Right ventricle myocardium superior (tissue), 1 donor: ENCODE measurements around the gene PHLPP2. TPM values are rescaled to one million over a fixed set of nuclear protein-coding genes. Genes with fewer than 3 reads are reported as not detected.
A peak's percentile ranks its signal among the peaks of the same experiment; 100 is the strongest.
"Not testable (repeated sequence)": the region's sequence is repeated elsewhere in the genome, so short reads cannot be mapped to it uniquely, and the experiment has no call there.

Experiments
- ATAC-seq: fragments of 200-7000 bp; cut with Tn5 transposase; one replicate; pipeline ENCODE4 v1.9.1; 2020; ENCODE audit warnings: mild to moderate bottlenecking; ENCODE audit not compliant: poor library complexity
- DNase-seq: peaks from one replicate; pipeline ENCODE4 v3.0.0-alpha.2; 2020
- intact Hi-C: fragments of 100-400 bp; cut with DNase I; formaldehyde crosslinking; loops from one replicate; pipeline ENCODE4 v1.11.2; 2022
- total RNA-seq: library from RNA; stranded (reverse); fragmentation: NEBNext Ultra II Directional; extraction: Animal tissue kit (Norgen Biotek cat#: 25700); gene quantifications from one replicate; pipeline ENCODE4 v1.2.1, GENCODE V29; 2021
- donor health status: DM: no; HTN: yes; CAD: no; lungs with severe emphysema.

The PHLPP2 gene
- total RNA-seq, 1 donor from 2014 or later: 1.5 TPM

DNA sequence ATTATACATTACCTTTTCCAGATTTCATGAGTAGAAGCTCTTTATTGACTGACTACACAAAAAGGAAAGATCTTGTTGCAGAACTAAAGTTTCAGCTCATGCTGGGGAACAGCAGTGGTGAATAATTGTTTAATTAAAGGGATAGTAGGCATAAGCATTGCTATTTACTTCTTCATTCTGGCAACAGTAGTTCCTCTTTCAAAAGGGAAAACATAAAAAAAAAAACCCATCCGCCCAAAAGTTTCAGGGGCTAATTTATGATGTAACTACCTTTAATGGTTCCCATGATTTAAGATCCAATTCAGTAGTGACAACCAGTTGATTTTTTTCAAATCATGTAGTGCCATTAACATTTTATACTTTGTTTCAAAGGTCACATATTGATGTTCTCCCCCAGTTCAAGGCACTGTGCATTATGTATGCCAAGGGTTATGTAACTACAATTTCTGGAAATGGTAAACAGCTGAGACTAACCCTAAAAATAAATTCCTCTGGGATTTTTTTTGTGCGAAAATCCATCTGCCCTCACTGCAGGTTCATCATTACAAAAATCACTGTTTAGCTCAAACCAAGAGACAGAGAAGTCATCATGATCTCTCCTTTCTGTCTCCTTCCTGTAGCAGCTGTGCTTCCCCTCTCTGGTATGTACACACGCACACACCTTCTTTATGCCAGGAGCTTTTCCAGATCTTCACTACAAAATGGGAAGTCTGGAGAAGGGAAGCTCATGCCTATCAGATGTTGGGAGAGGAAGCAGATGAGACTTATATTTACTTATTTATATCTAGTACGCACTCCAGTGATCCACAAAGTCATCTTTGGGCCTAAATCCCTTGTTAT, 2.2 kb upstream of the PHLPP2 start:
- ATAC-seq (no peak), DNase-seq (no peak)
- intact Hi-C loops: no loop called here

- peak; percentile 86 for DNase-seq
- ATAC-seq: peak; percentile 94
- intact Hi-C loops: no loop called here
Measured at GRCh38 chr16:71723537-71724319, 773 bp downstream of the PHLPP2 start.

- ATAC-seq: peak; percentile 58
- intact Hi-C loops: no loop called here
Measured at GRCh38 chr16:71722801-71723536, 1.5 kb downstream of the PHLPP2 start.

DNA sequence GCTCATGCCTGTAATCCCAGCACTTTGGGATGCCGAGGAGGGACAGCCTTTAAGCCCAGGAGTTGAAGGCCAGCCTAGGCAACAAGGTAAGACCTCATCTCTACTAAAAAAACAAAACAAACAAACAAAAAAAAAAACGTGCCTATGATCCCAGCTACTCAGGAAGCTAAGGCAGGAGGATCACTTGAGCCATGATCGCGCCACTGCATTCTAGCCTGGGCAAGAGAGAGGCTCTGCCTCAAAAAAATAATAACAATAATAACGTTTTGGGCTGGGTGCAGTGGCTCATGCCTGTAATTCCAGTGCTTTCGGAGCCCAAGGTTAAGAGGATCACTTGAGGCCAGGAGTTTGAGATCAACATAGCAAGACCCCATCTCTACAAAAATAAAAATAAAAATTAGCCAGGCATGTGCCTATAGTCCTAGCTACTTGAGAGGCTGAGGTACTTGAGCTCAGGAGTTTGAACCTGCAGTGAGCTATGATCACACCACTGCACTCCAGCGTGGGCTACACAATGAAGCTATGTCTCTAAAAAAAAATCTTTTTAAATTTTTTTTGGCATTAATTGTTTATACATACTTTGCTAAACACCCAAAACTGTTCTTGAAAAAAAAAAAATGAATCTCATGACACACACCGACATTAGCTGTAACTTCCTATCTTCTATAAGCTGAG, 3.3 kb downstream of the PHLPP2 start:
- DNase-seq (no peak), ATAC-seq (no peak)
- intact Hi-C loops: no loop called here

More at GRCh38 chr16:71722801-71723536, 1.5 kb downstream of the PHLPP2 start:
- peak; percentile 75 for DNase-seq

DNA sequence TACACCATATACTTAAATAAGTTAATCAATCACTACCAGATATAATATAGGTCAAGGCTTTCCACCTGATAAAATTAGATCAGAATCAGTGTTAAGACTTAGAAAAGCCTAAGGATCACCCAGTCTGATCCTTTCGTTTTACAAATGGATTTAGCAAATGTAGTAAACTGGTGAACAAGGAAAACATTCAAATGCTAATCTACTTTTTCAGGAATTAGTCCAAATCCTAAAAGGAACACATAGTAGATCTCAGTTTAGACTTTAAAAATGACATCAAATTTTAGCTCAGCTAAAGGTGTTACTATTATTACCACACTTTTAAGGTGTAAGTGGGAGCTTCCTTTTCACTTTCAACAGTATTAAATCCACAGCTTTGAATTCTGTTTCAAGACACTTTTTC, 12.0 kb downstream of the PHLPP2 start:
- no peak for ATAC-seq
- DNase-seq: no peak
- intact Hi-C loops: no loop called here

- DNase-seq: no peak
- intact Hi-C loops: no loop called here
- ATAC-seq: no peak
Measured at GRCh38 chr16:71711789-71712188, 12.7 kb downstream of the PHLPP2 start.

DNA sequence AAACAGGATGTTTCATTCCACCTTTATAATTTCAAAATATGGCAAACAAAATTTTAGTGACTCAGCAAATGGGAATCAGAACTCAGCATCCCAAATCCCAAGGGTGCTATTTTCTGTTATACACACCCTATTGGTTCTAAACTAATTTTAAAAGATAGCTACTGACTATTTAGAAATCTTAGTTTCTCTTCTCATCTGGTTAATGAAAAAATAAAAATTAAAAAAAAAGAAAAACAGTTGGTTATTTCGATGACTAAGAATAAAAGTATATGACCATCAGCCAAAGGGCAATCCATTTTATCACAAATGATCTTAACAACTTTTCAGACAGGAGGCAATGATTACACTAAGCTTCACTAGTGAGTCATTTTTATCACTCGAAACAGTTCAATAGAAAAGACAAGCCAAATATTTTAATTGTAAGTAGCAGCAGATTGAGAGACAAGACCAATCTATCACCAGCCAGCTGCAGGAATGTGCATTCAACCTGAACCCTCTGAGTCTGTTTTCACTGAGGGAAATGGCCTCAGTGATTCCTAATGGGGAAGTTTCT, 15.2 kb downstream of the PHLPP2 start:
- DNase-seq (no peak), ATAC-seq (no peak)
- intact Hi-C loops: no loop called here

DNA sequence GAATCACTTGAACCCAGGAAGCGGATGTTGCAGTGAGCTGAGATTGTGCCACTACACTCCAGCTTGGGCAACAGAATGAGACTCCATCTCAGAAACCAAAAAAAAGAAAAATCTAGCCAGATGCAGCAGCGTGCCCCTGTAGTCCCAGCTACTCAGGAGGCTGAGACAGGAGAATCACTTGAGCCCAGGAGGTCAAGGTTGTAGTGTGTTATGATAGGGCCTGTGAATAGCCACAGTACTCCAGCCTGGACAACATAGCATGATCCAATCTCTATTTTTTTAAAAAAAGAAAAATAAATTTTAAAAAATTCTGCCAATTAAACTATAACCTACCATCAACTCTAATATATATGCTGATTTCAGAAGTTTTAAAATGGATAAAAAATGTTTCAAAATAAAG, 15.8 kb downstream of the PHLPP2 start:
- DNase-seq: no peak
- ATAC-seq: no peak
- intact Hi-C loops: no loop called here

DNA sequence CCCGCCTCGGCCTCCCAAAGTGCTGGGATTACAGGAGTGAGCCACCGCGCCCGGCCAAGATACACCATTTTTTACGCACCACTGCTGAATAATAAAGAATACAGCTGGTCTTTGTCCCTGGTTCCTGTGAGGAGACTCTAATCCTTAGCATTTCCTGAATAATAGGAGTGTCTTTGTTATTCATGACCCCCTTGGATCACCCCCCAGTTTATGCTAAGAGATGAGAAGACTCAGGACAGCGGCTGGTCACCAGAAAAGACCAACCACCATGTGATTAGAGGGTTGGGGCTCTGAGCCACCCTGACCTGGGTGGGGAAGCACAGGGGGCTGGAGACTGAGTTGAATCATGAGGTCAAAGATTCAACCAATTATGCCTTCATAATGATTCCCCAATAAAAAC, 17.3 kb downstream of the PHLPP2 start:
- DNase-seq: no peak
- intact Hi-C loops: no loop called here
- ATAC-seq: no peak

- intact Hi-C loops: no loop called here
- ATAC-seq (no peak), DNase-seq (no peak)
Measured at GRCh38 chr16:71706046-71706445, 18.5 kb downstream of the PHLPP2 start.

DNA sequence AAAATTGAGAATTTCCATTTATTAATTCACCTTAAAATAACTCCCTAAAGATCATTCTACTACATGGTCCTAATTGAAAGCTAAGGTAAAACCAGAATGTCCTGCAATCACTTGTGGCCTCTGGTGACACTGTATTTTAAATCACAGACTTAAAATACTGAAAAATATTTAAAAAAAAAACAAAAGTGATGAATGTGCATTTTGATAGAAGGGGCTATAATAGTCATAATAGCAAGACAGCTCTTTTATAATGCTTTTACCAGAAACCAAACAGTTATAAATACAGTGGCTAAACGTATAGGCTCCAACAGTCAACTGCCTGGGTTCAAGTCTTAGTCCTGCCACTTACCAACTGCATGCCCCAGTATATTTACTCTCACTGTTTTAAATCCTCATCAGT, 21.2 kb downstream of the PHLPP2 start:
- intact Hi-C loops: no loop called here
- ATAC-seq (no peak), DNase-seq (no peak)

DNA sequence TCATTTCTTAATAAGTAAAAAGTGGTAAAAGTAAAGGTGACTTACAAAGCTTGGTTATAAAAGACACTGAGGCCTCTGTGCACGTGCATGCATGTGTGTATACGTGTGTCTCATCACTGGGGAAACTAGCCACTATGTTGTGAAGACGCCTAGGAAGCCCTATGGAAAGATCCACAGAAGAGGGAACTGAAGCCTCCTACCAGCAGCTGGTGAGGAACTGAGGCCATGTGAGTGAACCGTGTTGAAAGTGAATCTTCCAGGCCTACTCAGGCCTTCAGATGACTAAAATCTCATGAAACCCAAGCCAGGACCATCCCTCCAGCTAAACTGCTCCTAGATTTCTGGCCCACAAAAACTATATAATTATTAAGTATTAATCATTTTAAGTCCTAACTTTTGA, 23.7 kb downstream of the PHLPP2 start:
- intact Hi-C loops: no loop called here
- ATAC-seq: no peak
- DNase-seq: no peak

- DNase-seq (no peak), ATAC-seq (no peak)
- intact Hi-C loops: no loop called here
Measured at GRCh38 chr16:71698491-71698890, 26.0 kb downstream of the PHLPP2 start.

DNA sequence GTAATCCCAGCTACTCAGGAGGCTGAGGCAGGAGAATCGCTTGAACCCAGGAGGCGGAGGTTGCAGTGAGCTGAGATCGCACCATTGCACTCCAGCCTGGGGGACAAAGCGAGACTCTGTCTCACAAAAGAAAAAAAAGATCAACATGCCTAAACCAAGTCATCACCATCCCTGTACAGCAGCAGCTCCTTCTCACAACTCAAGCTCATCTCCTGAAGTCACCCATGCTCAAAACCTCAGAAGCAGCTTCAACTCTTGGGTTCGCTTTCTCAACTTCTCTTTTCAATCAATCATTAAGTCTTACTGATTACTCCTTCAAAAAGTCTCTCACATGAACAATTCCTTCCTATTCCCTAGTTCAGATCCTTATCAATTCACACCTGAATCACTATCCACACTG, 31.3 kb downstream of the PHLPP2 start:
- intact Hi-C loops: no loop called here
- DNase-seq: no peak

GRCh38 chr16:71689901-71690300, 34.6 kb downstream of the PHLPP2 start:
- intact Hi-C loops: no loop called here
- no peak for ATAC-seq
- DNase-seq: no peak

More for the DNA sequence above, 31.3 kb downstream of the PHLPP2 start:
- no peak for ATAC-seq

- intact Hi-C loops: no loop called here
- DNase-seq (no peak), ATAC-seq (no peak)
Measured at GRCh38 chr16:71687861-71688260, 36.6 kb downstream of the PHLPP2 start.

- DNase-seq, intact Hi-C loops, ATAC-seq: not testable (repeated sequence)
Measured at GRCh38 chr16:71684280-71684679, 40.2 kb downstream of the PHLPP2 start.

- DNase-seq: no peak
Measured at GRCh38 chr16:71681360-71681759, 43.1 kb downstream of the PHLPP2 start.

GRCh38 chr16:71676236-71676635, 48.3 kb downstream of the PHLPP2 start:
- intact Hi-C loops: no loop called here
- no peak for ATAC-seq
- no peak for DNase-seq

More at GRCh38 chr16:71681360-71681759, 43.1 kb downstream of the PHLPP2 start:
- intact Hi-C loops: no loop called here
- no peak for ATAC-seq
